SK-N-SH treated with all-trans-retinoic acid at 6 μM for 48 hours (cell line): Measurements from ENCODE around the gene CHST4.

Source experiments
- ATAC-seq: fragments of 200-7000 bp; cut with Tn5 transposase; 3 replicates; pipeline ENCODE4 v1.9.1; 2020; ENCODE audit warnings: mild to moderate bottlenecking, moderate library complexity
- ARNTL ChIP-seq: fragments of 450-650 bp; formaldehyde crosslinking; IDR thresholded peaks from 2 replicates; pipeline ENCODE4 v1.5.0; 2020; ENCODE audit warnings: low read depth, mild to moderate bottlenecking, moderate library complexity, borderline replicate concordance
- BACH2 ChIP-seq: fragments of 250-450 bp; sonication (Bioruptor Pico); IDR thresholded peaks from 2 replicates; pipeline ENCODE4 v1.9.0; 2021; ENCODE audit warnings: mild to moderate bottlenecking, borderline replicate concordance
- CSDC2 ChIP-seq: fragments of 250-450 bp; sonication (Bioruptor Pico); IDR thresholded peaks from 2 replicates; pipeline ENCODE4 v1.5.0; 2020; ENCODE audit warnings: mild to moderate bottlenecking, moderate library complexity
- ESRRG ChIP-seq: fragments of 250-450 bp; sonication (Bioruptor Pico); IDR thresholded peaks from 2 replicates; pipeline ENCODE4 v1.6.1; 2021; ENCODE audit warnings: mild to moderate bottlenecking
- GLIS3 ChIP-seq: fragments of 250-450 bp; sonication (Bioruptor Pico); IDR thresholded peaks from 2 replicates; pipeline ENCODE4 v1.5.0; 2020; ENCODE audit warnings: mild to moderate bottlenecking, moderate library complexity
- ISL1 ChIP-seq: fragments of 250-450 bp; sonication (Bioruptor Pico); IDR thresholded peaks from 2 replicates; pipeline ENCODE4 v2.1.2; 2022; ENCODE audit warnings: mild to moderate bottlenecking, moderate library complexity
- POU6F1 ChIP-seq: fragments of 250-450 bp; sonication (Bioruptor Pico); IDR thresholded peaks from 2 replicates; pipeline ENCODE4 v1.8.0; 2021; ENCODE audit warnings: low read depth, mild to moderate bottlenecking, moderate library complexity, borderline replicate concordance
- PPARA ChIP-seq: fragments of 250-450 bp; sonication (Bioruptor Pico); IDR thresholded peaks from 2 replicates; pipeline ENCODE4 v1.5.0; 2020; ENCODE audit warnings: mild to moderate bottlenecking, borderline replicate concordance
- RARB ChIP-seq: fragments of 250-450 bp; sonication (Bioruptor Pico); IDR thresholded peaks from 2 replicates; pipeline ENCODE4 v1.8.0; 2021; ENCODE audit warnings: mild to moderate bottlenecking, moderate library complexity
- SNAI2 ChIP-seq: fragments of 250-450 bp; sonication (Bioruptor Pico); IDR thresholded peaks from 2 replicates; pipeline ENCODE4 v1.5.0; 2020; ENCODE audit warnings: mild to moderate bottlenecking, moderate library complexity
- TCF4 ChIP-seq: fragments of 250-450 bp; sonication (Bioruptor Pico); IDR thresholded peaks from 2 replicates; pipeline ENCODE4 v1.8.0; 2021; ENCODE audit warnings: mild to moderate bottlenecking, moderate library complexity, borderline replicate concordance
- TOX ChIP-seq: fragments of 250-450 bp; sonication (Bioruptor Pico); IDR thresholded peaks from 2 replicates; pipeline ENCODE4 v1.8.0; 2021; ENCODE audit warnings: mild to moderate bottlenecking, moderate library complexity, borderline replicate concordance
- TSHZ2 ChIP-seq: fragments of 250-450 bp; sonication (Bioruptor Pico); IDR thresholded peaks from 2 replicates; pipeline ENCODE4 v1.5.0; 2020; ENCODE audit warnings: mild to moderate bottlenecking, moderate library complexity
- ZC3H10 ChIP-seq: fragments of 250-450 bp; sonication (Bioruptor Pico); IDR thresholded peaks from 2 replicates; pipeline ENCODE4 v1.5.1; 2021; ENCODE audit warnings: mild to moderate bottlenecking, moderate library complexity
- ZFP3 ChIP-seq: fragments of 250-450 bp; sonication (Bioruptor Pico); IDR thresholded peaks from 2 replicates; pipeline ENCODE4 v1.5.0; 2020; ENCODE audit warnings: mild to moderate bottlenecking, moderate library complexity
- ZFP30 ChIP-seq: fragments of 450-650 bp; formaldehyde crosslinking; IDR thresholded peaks from 2 replicates; pipeline ENCODE4 v1.5.0; 2022; ENCODE audit warnings: mild to moderate bottlenecking, moderate library complexity
- ZNF70 ChIP-seq: fragments of 450-650 bp; formaldehyde crosslinking; IDR thresholded peaks from 2 replicates; pipeline ENCODE4 v1.5.0; 2020; ENCODE audit warnings: mild to moderate bottlenecking, moderate library complexity
- ZNF8 ChIP-seq: fragments of 450-650 bp; formaldehyde crosslinking; IDR thresholded peaks from 2 replicates; pipeline ENCODE4 v1.5.0; 2020; ENCODE audit warnings: mild to moderate bottlenecking, moderate library complexity
- TF ChIP-seq, protein P1 (sequence below): fragments of 250-450 bp; sonication (Bioruptor Pico); IDR thresholded peaks from 2 replicates; pipeline ENCODE4 v1.8.0; 2020; ENCODE audit warnings: mild to moderate bottlenecking, moderate library complexity, borderline replicate concordance
- TF ChIP-seq, protein P2 (sequence below): fragments of 250-450 bp; sonication (Bioruptor Pico); IDR thresholded peaks from 2 replicates; pipeline ENCODE4 v1.5.1; 2020; ENCODE audit warnings: low read depth, mild to moderate bottlenecking, moderate library complexity

Gene CHST4

GRCh38 chr16:71480956-71481355 lies 45.3 kb upstream of the CHST4 start:
- ATAC-seq = no peak
- TF ChIP-seq BACH2 (CRISPR knock-in tag) = no peak
- TF ChIP-seq ARNTL (CRISPR knock-in tag) = no peak
- no peak for TF ChIP-seq RARB (CRISPR knock-in tag)
- no peak for TF ChIP-seq ZNF8 (CRISPR knock-in tag)
- TF ChIP-seq, all 23 proteins: peak for 0

- no peak for ATAC-seq
- TF ChIP-seq TOX (CRISPR knock-in tag) (no peak), RARB (CRISPR knock-in tag) (no peak), ARNTL (CRISPR knock-in tag) (no peak), ISL1 (CRISPR knock-in tag) (no peak), ZFP30 (CRISPR knock-in tag) (no peak), ZNF8 (CRISPR knock-in tag) (no peak), BACH2 (CRISPR knock-in tag) (no peak), ESRRG (no peak), CSDC2 (CRISPR knock-in tag) (no peak), ZNF70 (no peak), ZC3H10 (CRISPR knock-in tag) (no peak), ZFP3 (CRISPR knock-in tag) (no peak), SNAI2 (no peak), PPARA (CRISPR knock-in tag) (no peak), TSHZ2 (CRISPR knock-in tag) (no peak), POU6F1 (CRISPR knock-in tag) (no peak)
- TF ChIP-seq, protein P1, sequence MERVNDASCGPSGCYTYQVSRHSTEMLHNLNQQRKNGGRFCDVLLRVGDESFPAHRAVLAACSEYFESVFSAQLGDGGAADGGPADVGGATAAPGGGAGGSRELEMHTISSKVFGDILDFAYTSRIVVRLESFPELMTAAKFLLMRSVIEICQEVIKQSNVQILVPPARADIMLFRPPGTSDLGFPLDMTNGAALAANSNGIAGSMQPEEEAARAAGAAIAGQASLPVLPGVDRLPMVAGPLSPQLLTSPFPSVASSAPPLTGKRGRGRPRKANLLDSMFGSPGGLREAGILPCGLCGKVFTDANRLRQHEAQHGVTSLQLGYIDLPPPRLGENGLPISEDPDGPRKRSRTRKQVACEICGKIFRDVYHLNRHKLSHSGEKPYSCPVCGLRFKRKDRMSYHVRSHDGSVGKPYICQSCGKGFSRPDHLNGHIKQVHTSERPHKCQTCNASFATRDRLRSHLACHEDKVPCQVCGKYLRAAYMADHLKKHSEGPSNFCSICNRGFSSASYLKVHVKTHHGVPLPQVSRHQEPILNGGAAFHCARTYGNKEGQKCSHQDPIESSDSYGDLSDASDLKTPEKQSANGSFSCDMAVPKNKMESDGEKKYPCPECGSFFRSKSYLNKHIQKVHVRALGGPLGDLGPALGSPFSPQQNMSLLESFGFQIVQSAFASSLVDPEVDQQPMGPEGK (CRISPR knock-in tag) = no peak
- TF ChIP-seq, protein P2, sequence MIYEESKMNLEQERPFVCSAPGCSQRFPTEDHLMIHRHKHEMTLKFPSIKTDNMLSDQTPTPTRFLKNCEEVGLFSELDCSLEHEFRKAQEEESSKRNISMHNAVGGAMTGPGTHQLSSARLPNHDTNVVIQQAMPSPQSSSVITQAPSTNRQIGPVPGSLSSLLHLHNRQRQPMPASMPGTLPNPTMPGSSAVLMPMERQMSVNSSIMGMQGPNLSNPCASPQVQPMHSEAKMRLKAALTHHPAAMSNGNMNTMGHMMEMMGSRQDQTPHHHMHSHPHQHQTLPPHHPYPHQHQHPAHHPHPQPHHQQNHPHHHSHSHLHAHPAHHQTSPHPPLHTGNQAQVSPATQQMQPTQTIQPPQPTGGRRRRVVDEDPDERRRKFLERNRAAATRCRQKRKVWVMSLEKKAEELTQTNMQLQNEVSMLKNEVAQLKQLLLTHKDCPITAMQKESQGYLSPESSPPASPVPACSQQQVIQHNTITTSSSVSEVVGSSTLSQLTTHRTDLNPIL (CRISPR knock-in tag) = no peak
These were observed 43.7 kb upstream of the CHST4 start for GRCh38 chr16:71482569-71482968.

DNA sequence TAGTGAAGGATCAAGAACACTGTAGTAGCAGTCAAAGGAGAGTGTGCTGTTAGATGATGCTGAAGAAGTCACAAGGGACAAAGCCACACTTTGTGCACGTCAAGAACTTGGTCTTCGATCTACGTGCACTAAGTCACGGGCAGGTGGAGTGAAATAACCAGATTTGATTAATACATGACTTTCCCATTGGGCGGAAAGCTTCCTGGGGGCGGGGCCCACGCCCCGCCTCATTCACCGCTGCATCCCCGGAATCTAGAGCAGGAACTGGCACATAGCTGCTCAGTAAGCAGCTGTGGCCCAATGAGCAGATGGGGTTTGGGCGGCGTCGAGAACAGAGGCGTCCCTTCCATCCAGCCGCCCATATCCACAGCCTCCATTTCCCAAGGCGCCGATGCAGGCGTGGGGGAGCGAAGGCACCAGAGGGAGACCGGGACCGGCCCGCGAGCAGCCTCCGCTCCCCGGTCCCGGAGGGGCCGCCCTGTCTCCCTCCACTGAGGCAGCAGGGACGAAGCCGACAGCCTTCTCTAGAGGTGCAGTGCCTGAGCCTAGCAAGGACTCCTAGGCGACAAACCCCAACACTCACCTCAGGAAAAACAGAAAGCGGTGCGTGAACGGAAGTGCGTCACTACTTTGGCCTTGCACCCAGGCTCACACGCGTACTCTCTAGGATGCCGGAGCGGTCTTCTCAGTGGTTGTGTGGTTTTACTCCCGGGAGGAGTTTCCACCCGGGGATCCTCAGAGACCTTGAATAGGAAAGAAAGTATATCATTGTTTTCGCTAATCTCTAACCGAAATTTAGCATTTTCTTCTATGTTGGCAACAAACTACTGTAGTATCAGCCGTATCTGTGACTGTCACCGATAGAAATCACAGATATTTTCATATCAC lies 42.0 kb upstream of the CHST4 start:
- peak; percentile 95 for ATAC-seq
- TF ChIP-seq GLIS3 (CRISPR knock-in tag) = 0 out of 2 replicates have a peak, but pooled peaks have one; percentile 48
- 0 out of 2 replicates have a peak, but pooled peaks have one; percentile 15 for TF ChIP-seq TCF4 (CRISPR knock-in tag)
- TF ChIP-seq, protein P1 (CRISPR knock-in tag) = peak; percentile 71; the same call in 1 of the 2 replicates
- no peak for TF ChIP-seq CSDC2 (CRISPR knock-in tag)
- no peak for TF ChIP-seq ZC3H10 (CRISPR knock-in tag)
- TF ChIP-seq ZFP3 (CRISPR knock-in tag) = peak; percentile 76
- TF ChIP-seq TSHZ2 (CRISPR knock-in tag) = no peak
